Smooth muscle cell (in vitro differentiated cells): ENCODE results near the gene ANKRD45. TPM values are rescaled to one million over a fixed set of nuclear protein-coding genes. Genes with fewer than 3 reads are reported as not detected.
"Not testable (repeated sequence)": the region's sequence is repeated elsewhere in the genome, so short reads cannot be mapped to it uniquely, and the experiment has no call there.

Experiments used
- DNase-seq: peaks from one replicate; lab custom pipeline; 2025; ENCODE audit not compliant: unreplicated experiment; lab: John Stamatoyannopoulos, UW
- H2AFZ ChIP-seq: fragments of 200-600 bp; sonication (generic); 2 replicates; pipeline ENCODE4 v1.6.0; 2016; ENCODE audit warnings: antibody characterized with exemption, low read depth, mild to moderate bottlenecking
- H3F3A ChIP-seq: fragments of 200-600 bp; sonication (generic); 2 replicates; pipeline ENCODE4 v1.6.0; 2017; ENCODE audit warnings: antibody characterized with exemption, low read depth
- H3K27ac ChIP-seq: fragments of 200-600 bp; sonication (generic); 2 replicates; pipeline ENCODE4 v1.5.1; 2016; ENCODE audit warnings: low read depth, mild to moderate bottlenecking
- H3K27me3 ChIP-seq: fragments of 200-600 bp; sonication (generic); 2 replicates; pipeline ENCODE4 v1.6.1; 2016; ENCODE audit warnings: low read depth, mild to moderate bottlenecking
- H3K36me3 ChIP-seq: fragments of 200-600 bp; sonication (generic); 2 replicates; pipeline ENCODE4 v1.5.1; 2016; ENCODE audit warnings: low read depth
- H3K4me1 ChIP-seq: fragments of 200-600 bp; sonication (generic); 2 replicates; pipeline ENCODE4 v1.5.1; 2016; ENCODE audit warnings: low read depth
- H3K4me2 ChIP-seq: fragments of 200-600 bp; sonication (generic); 2 replicates; pipeline ENCODE4 v1.6.0; 2016; ENCODE audit warnings: mild to moderate bottlenecking
- H3K4me3 ChIP-seq: fragments of 200-600 bp; sonication (generic); 2 replicates; pipeline ENCODE4 v1.5.1; 2016; ENCODE audit warnings: mild to moderate bottlenecking
- H3K79me2 ChIP-seq: fragments of 200-600 bp; sonication (generic); 2 replicates; pipeline ENCODE4 v1.6.0; 2016; ENCODE audit warnings: low read depth, mild to moderate bottlenecking
- H3K9ac ChIP-seq: fragments of 200-600 bp; sonication (generic); 2 replicates; pipeline ENCODE4 v1.6.0; 2016; ENCODE audit warnings: low read depth
- H3K9me3 ChIP-seq: fragments of 200-600 bp; sonication (generic); replicated peaks from 2 replicates; pipeline ENCODE4 v1.5.1; 2016; ENCODE audit warnings: low read depth
- H4K20me1 ChIP-seq: fragments of 200-600 bp; sonication (generic); 2 replicates; pipeline ENCODE4 v1.6.0; 2016; ENCODE audit warnings: low read depth
- WGBS: methylation state at CpG from one replicate; pipeline ENCODE4 v1.1.7; 2016; ENCODE audit warnings: low lambda C conversion rate; 5-methylcytosine and 5-hydroxymethylcytosine counted together
- polyA plus RNA-seq: library from polyadenylated mRNA; unstranded; fragments of >200 nt; fragmentation: Nextera tagmentation; extraction: Ambion mirVana; gene quantifications from 2 replicates; pipeline ENCODE4 v1.2.1, GENCODE V29; 2016
- total RNA-seq: library from RNA; depleted of rRNA; stranded (reverse); fragments of >200 nt; gene quantifications from 2 replicates; pipeline ENCODE4 v1.2.3, GENCODE V29; 2014
- TF ChIP-seq, protein P1 (sequence below): fragments of 200-600 bp; sonication (generic); IDR thresholded peaks from 2 replicates; pipeline ENCODE4 v1.5.1; 2017; ENCODE audit warnings: borderline replicate concordance, mild to moderate bottlenecking, antibody characterized with exemption; ENCODE audit not compliant: insufficient read depth, poor library complexity, severe bottlenecking

Gene ANKRD45
- total and polyA plus RNA-seq, 2 experiments from 2014 or later, result 0.72 to 1.8 TPM

DNA sequence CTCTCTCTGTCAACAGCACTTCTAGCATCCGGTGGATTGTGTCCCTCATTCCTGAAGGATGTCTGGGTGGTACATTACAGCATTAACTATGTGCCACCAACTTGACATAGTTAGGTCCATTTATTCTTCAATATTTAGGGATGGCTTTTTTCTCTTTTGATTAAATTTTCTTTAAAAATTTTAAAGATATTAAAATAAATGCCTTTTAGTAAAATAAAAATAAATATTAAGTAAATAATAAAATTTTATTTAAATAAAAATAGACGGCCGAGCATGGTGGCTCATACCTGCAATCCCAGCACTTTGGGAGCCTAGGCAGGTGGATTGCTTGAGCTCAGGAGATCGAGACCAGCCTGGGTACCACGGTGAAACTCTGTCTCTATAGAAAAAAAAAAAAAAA, 35.5 kb upstream of the ANKRD45 start:
- no peaks in the 10 kb centered on the region for H3K9me3 ChIP-seq
- no peaks in the 10 kb centered on the region for H3K79me2 ChIP-seq
- H2AFZ ChIP-seq, result no peak overlapping the region
- 82% methylated on average over 5 of the region's 5 CpGs for WGBS
- H3K27ac ChIP-seq, result no peak overlapping the region
- no peak overlapping the region for H3K9ac ChIP-seq
- H3K4me3 ChIP-seq, result no peak overlapping the region
- DNase-seq, result no peak
- no peaks in the 10 kb centered on the region for H3K36me3 ChIP-seq
- peaks cover 10% of the 10 kb centered on the region for H4K20me1 ChIP-seq
- no peaks in the 10 kb centered on the region for H3K4me1 ChIP-seq
- H3K4me2 ChIP-seq, result no peak overlapping the region
- TF ChIP-seq, protein P1, sequence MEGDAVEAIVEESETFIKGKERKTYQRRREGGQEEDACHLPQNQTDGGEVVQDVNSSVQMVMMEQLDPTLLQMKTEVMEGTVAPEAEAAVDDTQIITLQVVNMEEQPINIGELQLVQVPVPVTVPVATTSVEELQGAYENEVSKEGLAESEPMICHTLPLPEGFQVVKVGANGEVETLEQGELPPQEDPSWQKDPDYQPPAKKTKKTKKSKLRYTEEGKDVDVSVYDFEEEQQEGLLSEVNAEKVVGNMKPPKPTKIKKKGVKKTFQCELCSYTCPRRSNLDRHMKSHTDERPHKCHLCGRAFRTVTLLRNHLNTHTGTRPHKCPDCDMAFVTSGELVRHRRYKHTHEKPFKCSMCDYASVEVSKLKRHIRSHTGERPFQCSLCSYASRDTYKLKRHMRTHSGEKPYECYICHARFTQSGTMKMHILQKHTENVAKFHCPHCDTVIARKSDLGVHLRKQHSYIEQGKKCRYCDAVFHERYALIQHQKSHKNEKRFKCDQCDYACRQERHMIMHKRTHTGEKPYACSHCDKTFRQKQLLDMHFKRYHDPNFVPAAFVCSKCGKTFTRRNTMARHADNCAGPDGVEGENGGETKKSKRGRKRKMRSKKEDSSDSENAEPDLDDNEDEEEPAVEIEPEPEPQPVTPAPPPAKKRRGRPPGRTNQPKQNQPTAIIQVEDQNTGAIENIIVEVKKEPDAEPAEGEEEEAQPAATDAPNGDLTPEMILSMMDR, result no peak
- no peaks in the 10 kb centered on the region for H3F3A ChIP-seq
- H3K27me3 ChIP-seq, result peaks cover 9% of the 10 kb centered on the region

DNA sequence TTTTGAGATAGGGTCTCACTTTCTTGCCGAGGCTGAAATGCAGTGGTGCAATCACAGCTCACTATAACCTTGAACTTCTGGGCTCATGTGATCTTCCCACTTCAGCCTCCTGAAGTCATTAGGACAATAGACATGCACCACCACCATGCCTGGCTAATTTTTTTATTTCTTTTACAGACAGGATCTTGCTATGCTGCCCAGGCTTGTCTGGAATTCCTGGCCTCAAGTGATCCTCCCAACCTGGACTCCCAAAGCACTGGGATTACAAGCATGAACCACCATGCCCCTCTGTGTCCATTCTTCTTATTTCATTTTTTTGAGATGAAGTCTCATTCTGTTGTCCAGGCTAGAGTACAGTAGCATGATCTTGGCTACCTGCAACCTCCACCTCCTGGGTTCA, 33.1 kb upstream of the ANKRD45 start:
- H3K4me2 ChIP-seq, result no peak overlapping the region
- no peak overlapping the region for H3K4me3 ChIP-seq
- DNase-seq, result no peak
- H2AFZ ChIP-seq, result no peak overlapping the region
- 83% methylated on average over 1 of the region's 1 CpG for WGBS
- no peaks in the 10 kb centered on the region for H3K4me1 ChIP-seq
- H3K9me3 ChIP-seq, result no peaks in the 10 kb centered on the region
- no peak overlapping the region for H3K9ac ChIP-seq
- H3F3A ChIP-seq, result no peaks in the 10 kb centered on the region
- H3K36me3 ChIP-seq, result no peaks in the 10 kb centered on the region
- H3K79me2 ChIP-seq, result no peaks in the 10 kb centered on the region
- H3K27me3 ChIP-seq, result no peaks in the 10 kb centered on the region
- H3K27ac ChIP-seq, result no peak overlapping the region
- TF ChIP-seq, protein P1, result no peak
- peaks cover 5% of the 10 kb centered on the region for H4K20me1 ChIP-seq

DNA sequence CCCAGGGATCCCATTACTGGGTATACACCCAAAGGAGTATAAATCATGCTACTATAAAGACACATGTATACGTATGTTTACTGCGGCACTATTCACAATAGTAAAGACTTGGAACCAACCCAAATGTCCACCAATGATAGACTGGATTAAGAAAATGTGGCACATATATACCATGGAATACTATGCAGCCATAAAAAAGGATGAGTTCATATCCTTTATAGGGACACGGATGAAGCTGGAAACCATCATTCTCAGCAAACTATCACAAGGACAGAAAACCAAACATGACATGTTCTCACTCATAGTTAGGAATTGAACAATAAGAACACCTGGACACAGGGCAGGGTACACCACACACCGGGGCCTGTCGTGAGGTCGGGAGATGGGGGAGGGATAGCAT, 31.6 kb upstream of the ANKRD45 start:
- H3K9ac ChIP-seq, H4K20me1 ChIP-seq, H3K79me2 ChIP-seq, H3K9me3 ChIP-seq, H3K4me2 ChIP-seq, H3K27ac ChIP-seq, H3K4me1 ChIP-seq, H2AFZ ChIP-seq, H3F3A ChIP-seq, DNase-seq, H3K27me3 ChIP-seq, H3K4me3 ChIP-seq, H3K36me3 ChIP-seq: not testable (repeated sequence)
- WGBS, result 95% methylated on average over 6 of the region's 6 CpGs

DNA sequence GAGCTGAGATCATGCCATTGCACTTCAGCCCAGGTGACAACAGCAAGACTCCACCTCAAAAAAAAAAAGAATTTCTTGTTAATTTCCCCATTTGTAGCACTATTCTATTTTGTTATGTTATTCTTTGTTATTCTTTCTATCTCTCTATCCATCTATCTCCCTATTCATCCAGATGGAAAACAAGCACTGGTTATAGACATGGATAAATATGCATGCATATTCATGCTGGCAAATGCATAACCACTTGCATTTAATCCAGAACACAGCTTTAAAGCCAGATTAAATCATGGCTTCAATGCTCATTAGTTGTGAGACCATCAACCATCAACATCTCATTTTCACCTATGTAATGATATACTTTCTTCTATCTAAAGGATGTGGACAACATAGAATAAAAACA, 23.6 kb upstream of the ANKRD45 start:
- no peak overlapping the region for H3K4me2 ChIP-seq
- TF ChIP-seq, protein P1, result no peak
- no peaks in the 10 kb centered on the region for H4K20me1 ChIP-seq
- H2AFZ ChIP-seq, result no peak overlapping the region
- no peaks in the 10 kb centered on the region for H3K36me3 ChIP-seq
- no peak overlapping the region for H3K9ac ChIP-seq
- no peak for DNase-seq
- H3K4me3 ChIP-seq, result no peak overlapping the region
- no peak overlapping the region for H3K27ac ChIP-seq
- no peaks in the 10 kb centered on the region for H3K79me2 ChIP-seq
- no peaks in the 10 kb centered on the region for H3K27me3 ChIP-seq
- H3F3A ChIP-seq, result no peaks in the 10 kb centered on the region
- H3K4me1 ChIP-seq, result no peaks in the 10 kb centered on the region
- H3K9me3 ChIP-seq, result no peaks in the 10 kb centered on the region
